CD4-positive, alpha-beta T cell treated with Interleukin-4 for 1 hour (primary cell): ENCODE results near the gene WFS1.

ENCODE experiments used
- DNase-seq, 2 donors: peaks; one replicate each; pipeline ENCODE4 v3.0.0-alpha.2; 2020 to 2022

The WFS1 gene

DNA sequence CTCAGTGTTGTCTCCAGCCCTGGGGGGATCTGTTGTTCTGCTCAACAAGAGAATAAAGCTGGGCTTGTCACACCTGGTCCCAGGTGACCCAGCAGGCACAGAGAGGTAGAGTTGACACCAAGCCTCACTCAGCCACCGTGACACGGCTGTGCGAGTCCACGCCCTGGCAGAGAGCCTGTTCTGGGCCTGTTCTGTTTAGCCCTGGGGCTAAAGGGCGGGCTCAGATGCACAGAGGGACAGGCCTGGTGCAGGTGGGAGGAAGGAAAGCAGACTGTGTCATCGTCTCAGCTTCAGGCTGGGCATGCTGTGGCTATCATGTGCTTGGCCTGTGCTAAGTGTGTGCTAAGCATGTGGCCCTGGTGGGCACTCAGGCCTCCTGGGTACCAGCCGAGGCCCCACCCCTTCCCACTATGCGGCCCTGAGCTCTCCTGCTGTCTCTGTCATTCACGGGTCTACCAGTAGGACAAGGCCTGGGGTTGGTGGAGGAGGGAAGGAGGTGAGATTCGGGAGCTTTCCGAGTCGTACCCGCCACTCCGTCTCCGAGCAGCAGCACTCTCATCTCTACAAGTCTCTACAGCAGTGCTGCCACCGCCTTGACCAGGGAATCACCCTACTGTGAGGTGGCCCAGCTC lies 10.8 kb downstream of the WFS1 start:
- DNase-seq, result no peak

DNA sequence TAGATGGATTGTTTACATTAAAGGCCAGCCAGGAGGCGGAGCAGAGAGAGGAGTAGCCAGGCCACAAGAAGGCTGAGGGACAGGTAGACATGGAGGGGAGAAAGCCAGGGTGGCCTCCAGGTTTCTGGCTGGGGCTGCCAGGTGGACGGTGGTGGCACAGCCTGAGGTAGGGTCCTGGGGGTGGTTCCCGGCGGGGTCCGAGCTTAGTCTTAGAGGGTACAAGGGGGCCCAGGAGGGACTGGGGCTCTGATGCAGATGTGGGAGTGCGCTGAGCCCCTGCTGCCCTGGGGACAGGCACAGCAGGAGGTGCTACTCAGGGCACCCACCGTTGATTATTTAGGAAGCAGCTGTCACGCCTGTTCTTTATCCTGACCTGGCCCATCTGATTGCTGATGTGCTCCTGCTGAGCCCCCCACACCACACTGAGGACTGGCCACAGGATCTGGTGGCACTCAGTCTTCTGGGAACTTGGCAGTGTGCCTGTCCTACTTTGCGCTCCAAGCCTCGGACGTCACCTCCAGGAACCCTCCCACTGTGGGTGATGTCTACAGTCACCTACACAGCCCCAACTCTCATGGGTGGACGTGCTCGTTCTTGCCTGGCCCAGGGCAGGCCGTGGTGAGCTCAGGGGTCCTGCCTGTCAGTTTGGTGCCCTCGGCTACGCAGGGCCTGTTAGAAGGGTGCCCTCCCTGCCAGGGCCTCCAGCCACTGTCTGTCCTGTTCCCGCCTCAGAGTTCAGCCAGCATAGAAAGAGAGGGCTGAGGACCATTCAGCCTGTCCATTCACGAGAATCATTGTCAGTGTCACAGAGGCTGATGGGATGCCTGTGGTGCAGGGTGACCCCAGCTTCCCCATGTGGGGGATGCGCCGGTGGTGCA lies 12.0 kb downstream of the WFS1 start:
- no peak for DNase-seq

DNA sequence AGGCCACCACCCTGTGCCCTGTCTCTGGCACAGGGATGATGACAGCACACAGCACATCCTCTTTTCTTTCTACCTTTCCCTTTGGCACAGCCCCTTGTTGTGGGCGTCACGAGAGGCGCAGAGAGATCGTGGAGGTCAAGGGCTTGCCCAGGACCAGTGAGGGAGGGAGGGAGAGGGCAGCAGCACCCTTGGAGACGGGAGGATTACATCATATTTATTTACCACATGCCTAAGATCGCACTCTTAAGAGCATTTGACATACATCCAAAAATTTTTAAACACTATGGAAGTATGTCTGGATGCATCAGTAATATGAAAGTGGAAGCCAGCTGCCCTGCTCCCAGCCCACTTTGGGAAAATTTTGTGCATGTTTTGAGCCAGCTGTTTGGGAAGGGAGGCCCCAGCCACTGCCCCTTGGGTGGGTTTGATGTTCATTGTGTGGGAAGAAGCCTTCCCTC lies 12.7 kb downstream of the WFS1 start:
- DNase-seq, result no peak

DNA sequence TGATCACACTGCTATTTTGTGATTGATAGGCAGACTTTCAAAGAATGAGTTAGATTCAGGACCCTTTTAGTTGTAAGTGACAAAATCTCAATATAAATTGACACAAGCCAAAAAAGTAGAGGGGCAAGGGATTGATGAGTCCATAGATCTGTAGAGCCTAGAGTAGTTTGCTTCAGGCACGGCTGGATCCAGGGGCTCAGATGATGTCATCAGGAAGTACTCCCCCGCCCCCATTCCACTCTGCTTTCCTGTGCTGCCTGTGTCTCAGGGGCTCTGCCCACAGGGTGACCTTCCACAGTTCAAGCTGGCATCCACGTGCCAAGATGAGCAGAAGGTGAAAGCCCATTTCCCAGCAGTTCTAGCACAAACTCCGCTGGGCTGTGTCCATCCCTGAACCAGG lies 13.6 kb downstream of the WFS1 start:
- no peak for DNase-seq

DNA sequence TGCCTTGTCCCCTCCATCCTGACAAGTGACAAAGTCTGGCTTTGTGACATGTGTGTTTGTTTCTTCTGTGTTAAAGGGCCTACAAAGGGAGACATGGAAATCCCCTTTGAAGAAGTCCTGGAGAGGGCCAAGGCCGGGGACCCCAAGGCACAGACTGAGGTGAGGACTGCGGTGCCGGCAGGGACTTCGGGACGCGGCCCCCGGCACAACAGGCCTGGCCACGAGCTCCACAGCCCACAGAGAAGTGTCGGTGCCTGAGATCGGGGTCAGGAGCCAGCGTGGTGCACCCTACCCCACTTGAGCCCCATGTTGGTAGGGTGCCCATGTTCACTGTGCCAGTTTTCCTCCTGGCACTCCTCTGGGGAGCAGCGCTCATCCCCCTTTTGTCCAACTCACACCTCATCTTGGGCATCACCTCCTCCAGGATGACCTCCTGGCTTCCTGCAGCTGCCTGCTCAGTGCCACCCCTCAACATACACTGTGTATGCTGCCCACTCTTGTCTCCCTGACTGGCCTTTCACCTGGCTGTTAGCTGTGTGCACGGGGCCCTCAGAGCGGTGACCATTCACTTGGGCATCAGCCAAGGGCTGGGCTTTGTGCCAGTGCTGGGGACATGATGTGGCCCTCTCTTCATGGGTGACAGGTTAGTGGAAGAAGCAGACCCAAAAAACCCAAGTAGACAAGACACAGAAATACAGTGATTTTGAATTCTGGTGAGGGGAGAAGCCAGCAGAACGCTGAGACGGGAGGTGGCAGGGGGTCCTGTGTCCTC lies 17.6 kb downstream of the WFS1 start:
- no peak for DNase-seq

DNA sequence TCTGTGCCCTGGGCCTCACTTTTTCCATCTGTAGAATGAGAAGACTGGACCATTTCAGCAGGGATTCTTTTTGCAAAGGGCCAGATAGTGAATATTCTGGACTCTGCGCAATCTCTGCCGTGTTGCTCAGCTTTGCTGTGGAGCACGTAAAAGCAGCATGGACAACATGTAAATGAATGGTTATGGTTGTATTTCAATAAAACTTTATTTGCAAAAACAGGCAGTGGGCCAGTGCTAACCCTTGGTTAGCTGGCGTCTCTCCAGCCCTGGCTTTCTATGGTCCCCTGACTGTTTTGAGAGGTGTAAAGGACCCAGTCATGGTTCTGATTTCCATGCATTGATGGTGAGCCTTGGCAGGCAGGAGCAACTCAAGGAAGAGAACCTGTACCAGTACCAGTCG lies 18.7 kb downstream of the WFS1 start:
- no peak for DNase-seq

DNA sequence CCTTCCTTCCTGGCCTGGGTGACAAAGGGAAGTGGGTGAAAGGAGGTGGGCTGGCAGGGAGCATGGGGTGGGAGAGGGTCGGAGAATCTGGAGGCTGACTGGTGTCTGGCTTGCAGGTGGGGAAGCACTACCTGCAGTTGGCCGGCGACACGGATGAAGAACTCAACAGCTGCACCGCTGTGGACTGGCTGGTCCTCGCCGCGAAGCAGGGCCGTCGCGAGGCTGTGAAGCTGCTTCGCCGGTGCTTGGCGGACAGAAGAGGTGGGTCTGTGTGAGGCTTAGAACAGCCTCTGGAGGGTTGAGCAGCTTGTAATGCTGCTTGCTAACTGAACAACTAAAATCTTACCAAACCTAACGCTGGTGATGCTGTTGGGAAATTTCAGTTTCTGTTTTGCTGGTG lies 19.2 kb downstream of the WFS1 start:
- no peak for DNase-seq

DNA sequence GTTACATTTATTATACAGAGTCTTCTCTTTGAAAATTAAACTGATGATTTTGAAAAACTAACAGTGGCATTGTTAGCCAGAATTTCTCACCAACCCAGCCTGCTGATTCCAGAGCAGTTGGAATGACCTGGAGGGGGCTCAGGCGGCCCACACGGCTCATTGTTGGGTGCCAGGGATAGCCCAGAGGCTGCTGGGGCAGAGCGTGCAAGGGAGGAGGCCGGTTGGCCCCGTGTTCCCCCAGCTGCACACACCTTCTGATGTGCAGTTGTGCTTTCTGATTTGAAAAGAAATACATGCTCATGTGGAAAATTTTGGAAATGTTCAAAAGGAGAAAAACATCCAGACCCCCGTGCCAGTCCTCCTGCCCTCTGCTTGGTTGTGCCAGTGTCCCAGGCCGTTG lies 20.6 kb downstream of the WFS1 start:
- DNase-seq, result no peak

DNA sequence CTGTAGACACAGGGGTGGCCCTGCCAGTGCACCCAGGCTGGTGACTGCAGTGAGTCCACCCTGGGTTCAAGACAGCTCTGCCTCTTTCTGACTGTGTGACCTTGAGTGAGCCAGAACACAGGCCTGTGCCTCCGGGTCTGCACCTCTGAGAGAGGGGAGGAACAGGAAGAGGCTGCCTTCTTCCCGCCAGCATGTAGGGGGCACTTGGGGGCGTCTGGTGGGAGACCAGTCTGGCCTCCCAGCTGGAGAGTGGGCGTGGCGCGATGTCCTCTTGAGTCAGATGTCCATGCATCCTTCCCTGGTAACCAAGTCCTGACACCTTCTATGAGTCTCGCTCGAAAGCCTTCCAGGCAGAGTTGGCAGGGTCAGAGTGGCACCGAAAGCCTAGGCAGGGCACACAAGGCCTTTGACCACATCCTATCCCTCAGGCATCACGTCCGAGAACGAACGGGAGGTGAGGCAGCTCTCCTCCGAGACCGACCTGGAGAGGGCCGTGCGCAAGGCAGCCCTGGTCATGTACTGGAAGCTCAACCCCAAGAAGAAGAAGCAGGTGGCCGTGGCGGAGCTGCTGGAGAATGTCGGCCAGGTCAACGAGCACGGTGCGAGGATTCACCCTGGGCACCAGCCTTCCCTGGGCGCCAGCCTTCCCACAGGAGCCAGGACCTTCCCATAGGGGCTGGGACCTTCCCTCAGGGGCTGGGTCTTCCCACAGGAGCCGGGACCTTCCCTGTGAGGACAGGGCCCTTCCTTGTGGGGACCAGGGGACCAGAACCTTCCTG lies 21.3 kb downstream of the WFS1 start:
- no peak for DNase-seq

DNA sequence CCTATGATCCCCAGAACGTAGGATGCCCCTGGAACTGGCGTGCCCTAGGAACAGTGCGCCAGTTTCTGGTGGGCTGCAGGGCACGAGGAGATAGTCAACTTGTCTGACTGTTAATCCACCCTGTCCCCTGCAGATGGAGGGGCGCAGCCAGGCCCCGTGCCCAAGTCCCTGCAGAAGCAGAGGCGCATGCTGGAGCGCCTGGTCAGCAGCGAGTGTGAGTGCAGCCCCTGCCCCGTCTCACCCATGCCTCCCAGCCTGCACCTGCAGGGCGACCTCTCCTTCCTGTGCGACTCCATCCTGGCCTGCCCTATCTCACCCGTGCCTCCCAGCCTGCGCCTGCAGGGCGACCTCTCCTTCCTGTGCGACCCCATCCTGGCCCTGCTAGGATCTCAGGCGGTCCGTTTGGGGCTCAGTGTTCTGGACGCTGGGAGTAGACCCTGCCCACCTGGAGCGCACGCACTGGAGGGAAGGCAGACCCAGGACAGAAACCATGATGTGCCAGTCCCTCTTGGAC lies 22.2 kb downstream of the WFS1 start:
- DNase-seq, result no peak

DNA sequence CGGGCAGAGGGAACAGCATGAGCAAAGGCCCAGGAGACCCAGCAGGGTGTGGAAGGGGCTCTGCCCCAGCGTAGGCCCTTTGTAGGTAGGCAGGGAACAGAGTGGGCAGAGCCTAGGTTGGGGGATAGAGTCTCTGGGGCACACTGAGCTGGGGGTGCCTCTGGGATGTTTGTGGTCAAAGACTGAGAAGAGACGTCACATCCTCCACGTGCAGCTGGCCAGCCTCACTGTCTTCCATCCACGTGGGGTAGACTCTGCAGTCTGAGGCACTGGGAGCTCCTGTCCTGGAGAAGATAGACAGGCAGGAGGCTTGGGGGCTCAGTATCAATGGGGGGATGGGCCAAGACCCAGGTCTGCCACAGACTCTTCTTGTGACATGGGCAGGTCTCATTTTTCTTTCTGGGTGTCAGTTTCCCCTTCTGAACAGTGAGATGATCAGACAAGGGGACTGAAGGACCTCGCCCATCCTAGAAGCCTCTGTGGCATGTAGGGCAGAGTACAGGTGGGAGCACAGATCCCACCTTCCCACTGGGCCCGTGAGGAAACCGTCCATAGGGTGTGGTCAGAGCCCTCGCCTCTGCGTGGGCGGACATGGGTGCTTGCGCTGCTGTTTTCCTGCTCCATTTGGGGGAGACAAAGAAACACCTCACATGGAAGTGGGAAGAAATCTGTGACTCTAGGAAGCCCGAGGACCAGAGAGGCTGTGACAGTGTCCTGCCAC lies 22.9 kb downstream of the WFS1 start:
- DNase-seq, result no peak

DNA sequence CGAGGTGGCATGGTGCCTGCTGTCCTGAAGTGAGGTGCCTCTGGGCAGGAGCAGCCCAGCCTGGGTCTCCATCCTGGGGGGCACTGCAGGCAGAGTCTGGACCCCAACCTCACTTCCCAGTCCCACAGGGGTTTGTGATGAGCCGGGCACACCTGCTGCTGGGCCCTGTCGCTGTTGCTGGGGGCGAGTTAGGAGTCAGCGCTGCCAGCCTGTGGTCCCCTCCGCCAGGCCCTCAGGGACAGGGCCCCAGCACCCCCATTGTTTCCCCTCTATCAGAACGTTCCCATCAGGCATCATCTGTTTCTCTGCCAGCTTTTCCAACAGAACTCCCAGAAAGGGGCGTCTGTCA lies 23.4 kb downstream of the WFS1 start:
- DNase-seq, result no peak

DNA sequence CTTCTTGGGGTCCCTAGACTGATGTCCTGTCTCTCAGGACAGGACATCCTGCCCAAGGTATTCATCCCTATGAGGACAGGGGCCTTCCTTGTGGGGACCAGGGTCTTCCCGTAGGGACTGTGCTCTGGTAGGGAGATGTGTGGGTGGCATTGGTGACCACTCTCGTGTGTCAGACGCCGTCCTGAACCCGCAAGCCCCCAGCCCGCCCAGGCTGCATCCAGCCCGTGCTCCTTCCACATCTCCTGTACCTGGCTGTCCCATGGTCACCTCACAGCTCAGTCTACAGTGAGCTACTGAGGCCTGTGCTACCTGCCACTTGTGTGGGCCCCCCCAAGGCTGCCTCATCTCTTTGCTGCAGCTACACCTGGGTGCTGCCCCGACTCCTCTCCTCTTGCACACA lies 24.0 kb downstream of the WFS1 start:
- no peak for DNase-seq

DNA sequence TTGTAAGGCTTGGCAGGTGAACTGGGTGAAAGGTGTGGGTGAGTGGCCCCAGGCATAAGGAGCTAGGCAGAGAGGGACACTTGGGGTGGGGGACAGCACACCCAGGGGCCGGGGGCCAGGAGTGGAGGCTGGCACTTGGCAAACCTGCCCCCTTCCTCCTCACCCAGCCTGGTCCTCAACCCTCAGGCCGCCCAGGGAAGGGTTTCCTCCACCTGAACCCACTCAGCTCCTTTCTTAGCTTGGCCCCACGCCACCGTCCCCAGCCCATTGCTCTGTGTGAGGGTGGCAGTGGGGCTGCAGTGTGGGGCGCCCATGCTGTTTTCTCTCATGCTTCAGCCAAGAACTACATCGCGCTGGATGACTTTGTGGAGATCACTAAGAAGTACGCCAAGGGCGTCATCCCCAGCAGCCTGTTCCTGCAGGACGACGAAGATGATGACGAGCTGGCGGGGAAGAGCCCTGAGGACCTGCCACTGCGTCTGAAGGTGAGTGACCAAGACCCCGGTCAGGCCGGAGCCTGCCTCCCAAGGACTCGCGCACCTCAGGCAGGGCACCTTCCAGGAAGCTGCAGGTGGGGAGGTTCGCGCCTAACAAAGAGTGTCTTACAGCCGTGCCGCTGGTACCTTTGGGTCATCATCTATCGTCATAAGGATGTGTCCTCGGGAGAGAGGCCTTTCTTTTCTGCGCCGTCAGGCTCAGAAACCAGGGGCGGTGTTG lies 25.2 kb downstream of the WFS1 start:
- DNase-seq, result no peak

DNA sequence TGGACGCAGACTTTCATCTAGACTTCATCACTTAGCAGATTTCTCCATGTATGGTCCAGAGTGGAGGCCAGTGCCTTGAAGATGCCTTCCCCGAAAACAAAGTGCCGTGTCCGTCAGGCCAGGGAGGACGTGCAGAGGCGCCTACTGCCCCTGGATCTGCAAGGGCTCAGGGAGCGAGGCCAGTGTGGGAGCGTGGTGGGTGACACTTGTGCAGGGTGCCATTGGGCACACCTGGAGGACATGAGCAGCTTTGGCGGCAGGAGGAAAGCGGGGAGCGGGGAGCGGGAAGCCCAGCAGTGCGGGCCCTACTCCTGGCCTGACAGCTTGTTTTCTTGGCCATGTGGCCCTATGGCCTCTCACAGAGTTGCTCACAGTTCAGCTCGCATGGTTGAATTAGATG lies 25.8 kb downstream of the WFS1 start:
- no peak for DNase-seq

DNA sequence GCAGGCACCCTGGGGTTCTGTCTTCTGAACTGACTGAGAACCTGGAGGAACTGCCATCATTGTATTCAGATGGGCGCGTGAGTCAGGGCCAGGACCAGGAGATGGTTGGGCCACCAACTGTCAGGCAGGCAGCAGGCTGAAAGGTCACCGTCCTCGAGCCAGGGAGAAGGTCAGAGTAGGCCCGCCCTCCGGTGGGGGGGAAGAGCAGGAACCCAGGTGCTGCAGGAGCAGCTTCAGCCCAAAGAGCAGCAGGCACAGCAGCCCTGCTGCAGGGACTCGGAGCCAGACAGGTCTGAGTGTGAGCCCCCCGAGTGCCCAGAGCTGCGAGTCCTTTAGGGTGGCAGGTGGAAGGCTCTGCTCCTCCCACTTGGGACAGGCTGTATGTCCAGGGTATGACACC lies 26.4 kb downstream of the WFS1 start:
- DNase-seq, result no peak

DNA sequence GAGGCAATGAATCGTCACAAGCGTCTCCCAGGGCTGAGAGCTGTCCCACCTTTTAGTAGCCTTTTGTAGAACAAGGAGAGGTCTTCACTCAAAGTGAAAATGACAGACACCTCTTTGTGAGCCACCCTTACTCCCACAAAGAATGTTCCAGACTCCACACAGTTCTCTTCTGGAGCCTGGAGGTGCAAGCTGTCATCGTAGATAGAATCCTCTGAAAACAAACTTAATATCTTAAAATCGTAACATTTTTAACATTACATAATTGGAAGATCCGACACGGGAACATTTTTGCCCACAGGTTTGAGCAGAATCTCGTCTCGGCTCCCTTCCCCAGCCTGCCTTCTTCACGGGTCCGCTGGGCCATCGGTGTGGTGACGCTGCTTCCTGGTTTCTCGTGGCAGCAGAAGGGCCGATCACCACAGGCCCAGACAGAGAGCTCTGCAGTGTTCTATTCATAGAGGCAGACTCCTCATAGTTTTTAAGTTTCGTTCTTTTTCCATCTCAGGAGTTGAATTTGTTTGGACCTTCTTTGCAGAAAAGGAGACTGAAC lies 27.7 kb downstream of the WFS1 start:
- DNase-seq, result no peak

DNA sequence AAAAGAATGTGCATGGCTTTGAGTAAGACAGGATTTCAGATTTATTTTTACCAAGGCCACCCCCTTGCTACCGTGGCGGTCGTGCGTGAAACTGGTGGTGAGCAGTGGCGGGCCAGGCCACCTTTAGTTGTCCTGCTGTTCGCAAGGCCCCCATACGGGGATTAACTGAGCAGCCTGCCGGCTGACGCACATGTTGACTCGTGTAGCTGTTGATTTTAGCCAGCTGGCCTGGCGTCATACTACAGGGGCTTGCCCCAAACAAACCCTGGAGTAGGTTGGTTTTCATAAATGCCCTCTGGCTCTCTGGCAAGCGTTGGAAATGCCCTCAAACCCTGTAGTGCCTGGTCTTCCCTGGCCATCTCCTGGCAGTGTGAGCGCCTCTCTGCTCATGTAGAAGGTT lies 28.4 kb downstream of the WFS1 start:
- no peak for DNase-seq

DNA sequence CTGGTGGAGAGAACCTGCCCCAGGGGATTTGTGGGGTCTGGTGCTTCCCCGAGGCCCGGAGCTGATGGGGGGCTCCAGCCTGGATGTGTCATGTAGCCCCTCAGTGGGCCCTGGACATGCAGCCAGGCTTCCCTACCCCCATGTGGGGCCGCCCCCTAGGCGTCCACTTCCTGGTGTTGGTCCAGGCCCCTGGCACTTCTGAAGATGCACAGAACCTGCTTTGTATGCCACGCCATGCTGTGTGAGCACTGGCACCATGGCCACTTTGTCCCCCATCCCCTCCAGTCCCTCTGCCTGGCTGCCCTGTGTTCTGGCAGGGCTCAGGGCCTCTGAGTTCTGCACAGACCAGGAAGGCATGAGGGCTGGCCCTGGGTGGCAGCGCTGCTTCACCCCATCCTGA lies 29.2 kb downstream of the WFS1 start:
- no peak for DNase-seq

DNA sequence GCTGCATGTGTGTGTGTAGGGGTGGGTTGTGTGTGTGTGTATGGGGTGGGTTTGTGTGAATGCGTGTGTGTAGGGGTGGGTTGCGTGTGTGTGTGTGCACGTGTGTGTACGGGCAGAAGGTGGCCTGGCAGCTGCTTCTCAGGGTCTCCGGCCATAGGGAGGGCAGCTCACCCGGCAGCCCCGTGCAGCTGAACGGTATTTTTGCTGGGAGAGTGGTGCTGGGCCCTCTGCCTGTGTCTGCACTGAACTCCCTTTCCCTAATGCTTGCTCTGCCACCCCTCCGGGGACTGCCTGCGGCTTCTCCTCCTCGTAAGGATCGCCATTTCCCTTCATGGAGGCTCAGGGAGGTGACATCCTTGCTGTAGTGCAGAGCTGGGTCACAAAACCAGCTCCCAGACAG lies 30.2 kb downstream of the WFS1 start:
- DNase-seq, result no peak

DNA sequence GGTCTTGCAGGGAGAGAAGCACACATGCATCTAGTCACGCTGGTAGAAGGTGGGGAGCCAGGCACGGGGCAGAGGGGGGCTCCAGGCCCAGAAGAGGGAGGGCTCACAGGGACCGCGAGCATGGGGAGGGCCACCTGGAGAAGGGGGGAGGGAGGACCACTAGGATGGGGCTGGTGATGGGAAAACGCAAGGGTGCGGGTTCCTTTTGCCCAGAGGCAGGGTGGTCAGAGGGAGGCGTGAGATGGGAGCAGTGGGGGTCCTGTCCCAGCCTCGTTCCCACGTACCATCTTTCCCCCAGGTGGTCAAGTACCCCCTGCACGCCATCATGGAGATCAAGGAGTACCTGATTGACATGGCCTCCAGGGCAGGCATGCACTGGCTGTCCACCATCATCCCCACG lies 30.7 kb downstream of the WFS1 start:
- no peak for DNase-seq
